Measurements from ENCODE around the gene APLP2.

APLP2 gene

DNA sequence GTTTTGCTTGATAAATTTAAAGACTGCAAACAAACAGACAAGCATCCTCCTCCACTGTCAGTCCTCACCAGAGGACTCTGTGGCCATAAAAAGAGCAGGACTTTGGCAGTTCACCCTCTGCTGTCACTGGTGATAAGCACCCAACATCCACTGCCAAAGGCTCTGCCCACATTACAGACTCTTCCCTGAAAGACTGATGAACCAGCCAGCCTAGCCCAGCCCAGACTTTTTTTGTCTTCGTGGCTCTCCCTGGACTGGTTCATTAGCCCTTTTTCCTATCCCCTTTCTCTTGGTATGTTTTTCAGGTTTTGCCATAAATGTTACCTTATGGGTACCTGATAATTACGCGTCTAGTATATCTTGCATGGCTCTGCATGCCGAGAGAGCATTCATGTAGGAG, 104.9 kb downstream of the APLP2 start:
- H3K4me3 ChIP-seq (ENCODE audit: low read depth, low read length): no peak overlapping the region
- no peak for TF ChIP-seq CTCF (IDR thresholded peaks at IDR 0.05; ENCODE audit: borderline replicate concordance, insufficient read depth, low read depth, low read length)

DNA sequence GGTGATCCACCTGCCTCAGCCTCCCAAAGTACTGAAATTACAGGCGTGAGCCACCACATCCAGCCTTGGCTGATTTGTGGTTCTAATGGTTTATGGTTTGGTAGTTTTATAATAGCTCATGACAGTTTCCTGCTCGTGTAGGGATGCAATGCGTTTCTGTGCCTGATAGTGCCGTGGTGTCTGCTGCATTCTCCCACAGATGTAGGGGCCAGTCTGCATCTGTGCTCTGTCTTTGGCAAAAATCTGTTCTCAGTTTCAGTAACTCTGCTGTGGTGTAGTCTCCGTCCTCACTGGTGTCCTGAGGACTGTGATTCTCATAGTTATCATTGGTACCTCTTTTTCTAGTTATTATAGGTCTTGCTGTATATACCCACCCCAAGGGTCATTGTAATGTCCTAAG, 106.2 kb downstream of the APLP2 start:
- TF ChIP-seq CTCF (IDR thresholded peaks at IDR 0.05; ENCODE audit: borderline replicate concordance, insufficient read depth, low read depth, low read length): no peak
- no peak overlapping the region for H3K4me3 ChIP-seq (ENCODE audit: low read depth, low read length)

DNA sequence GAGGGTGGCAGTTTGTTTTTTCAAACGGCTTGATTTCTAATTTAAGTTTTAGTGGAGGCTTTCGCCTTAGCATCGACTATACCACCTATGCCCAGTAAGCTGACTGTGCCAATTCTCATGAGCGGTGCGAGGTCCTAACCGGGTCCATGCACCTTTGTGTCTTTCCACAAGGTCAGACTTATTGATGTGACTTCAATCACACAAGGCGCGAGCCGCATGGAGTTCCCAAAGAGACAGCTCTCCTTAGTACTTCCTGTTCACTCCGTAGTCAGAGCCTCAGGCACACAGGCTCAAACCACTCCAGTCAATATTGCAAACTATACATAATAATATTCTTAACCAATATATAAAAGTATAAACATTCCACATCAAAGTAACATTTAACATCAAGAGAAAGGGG, 108.1 kb downstream of the APLP2 start:
- no peak for TF ChIP-seq CTCF (IDR thresholded peaks at IDR 0.05; ENCODE audit: borderline replicate concordance, insufficient read depth, low read depth, low read length)
- no peak overlapping the region for H3K4me3 ChIP-seq (ENCODE audit: low read depth, low read length)

- no peak overlapping the region for H3K4me3 ChIP-seq (ENCODE audit: low read depth, low read length)
- TF ChIP-seq CTCF (IDR thresholded peaks at IDR 0.05; ENCODE audit: borderline replicate concordance, insufficient read depth, low read depth, low read length): no peak
These were observed 109.0 kb downstream of the APLP2 start for GRCh38 chr11:130178441-130179339.

GRCh38 chr11:130179396-130180306, 110.0 kb downstream of the APLP2 start:
- TF ChIP-seq CTCF (IDR thresholded peaks at IDR 0.05; ENCODE audit: borderline replicate concordance, insufficient read depth, low read depth, low read length): no peak
- no peak overlapping the region for H3K4me3 ChIP-seq (ENCODE audit: low read depth, low read length)

DNA sequence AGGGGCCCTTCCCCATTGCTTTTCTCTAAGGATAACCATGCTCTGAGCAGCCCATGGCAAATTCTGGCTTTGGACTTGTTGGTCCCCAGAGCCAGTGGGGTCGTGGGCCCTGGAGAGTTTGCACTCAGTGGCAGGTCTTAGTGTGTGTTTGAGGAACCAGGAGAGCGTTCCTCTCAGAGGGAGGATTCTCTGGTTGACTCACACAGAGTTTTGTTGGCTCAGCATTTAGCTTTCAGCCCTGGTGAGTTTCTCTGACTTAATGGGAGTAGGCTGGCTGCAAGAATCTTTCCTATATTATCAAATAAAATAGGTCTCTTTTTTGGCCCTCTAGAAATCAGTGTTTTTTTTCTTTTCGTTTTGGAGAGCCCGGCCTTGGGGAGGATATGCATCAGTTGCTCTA, 110.8 kb downstream of the APLP2 start:
- H3K4me3 ChIP-seq (ENCODE audit: low read depth, low read length): no peak overlapping the region
- TF ChIP-seq CTCF (IDR thresholded peaks at IDR 0.05; ENCODE audit: borderline replicate concordance, insufficient read depth, low read depth, low read length): no peak

Measured in GM12875 (cell line).